ENCODE results near the gene BABAM1.
"Not testable (repeated sequence)": the region's sequence is repeated elsewhere in the genome, so short reads cannot be mapped to it uniquely, and the experiment has no call there.

BABAM1 gene

GRCh38 chr19:17293605-17294004 is 26.4 kb downstream of the BABAM1 start:
- Histone ChIP-seq H3K36me3 (peaks cover 34% of the 10 kb centered on the region), H3K27me3 (ENCODE audit: insufficient read depth, low read depth, severe bottlenecking) (no peaks in the 10 kb centered on the region), H3K9me3 (ENCODE audit: severe bottlenecking) (peaks cover 6% of the 10 kb centered on the region), H3K27ac (no peak overlapping the region), H3K4me3 (ENCODE audit: low read depth, low read length) (no peak overlapping the region)
- DNase-seq = no peak
- TF ChIP-seq CTCF (IDR thresholded peaks at IDR 0.05; ENCODE audit: low read depth, low read length) = no peak

- H3K9me3 ChIP-seq (ENCODE audit: severe bottlenecking) = peaks cover 6% of the 10 kb centered on the region
- no peak for TF ChIP-seq CTCF (IDR thresholded peaks at IDR 0.05; ENCODE audit: low read depth, low read length)
- H3K36me3 ChIP-seq = peaks cover 39% of the 10 kb centered on the region
- no peak overlapping the region for H3K27ac ChIP-seq
- no peaks in the 10 kb centered on the region for H3K27me3 ChIP-seq (ENCODE audit: insufficient read depth, low read depth, severe bottlenecking)
- peak; percentile 49 for DNase-seq
- no peak overlapping the region for H3K4me3 ChIP-seq (ENCODE audit: low read depth, low read length)
These were observed 27.0 kb downstream of the BABAM1 start for GRCh38 chr19:17294051-17294891.

GRCh38 chr19:17295551-17295950 is 28.3 kb downstream of the BABAM1 start:
- not testable (repeated sequence) for H3K4me3 ChIP-seq (ENCODE audit: low read depth, low read length); DNase-seq; H3K27me3 ChIP-seq (ENCODE audit: insufficient read depth, low read depth, severe bottlenecking); H3K9me3 ChIP-seq (ENCODE audit: severe bottlenecking); H3K27ac ChIP-seq
- H3K36me3 ChIP-seq = peaks cover 45% of the 10 kb centered on the region

GRCh38 chr19:17296273-17296672 is 29.0 kb downstream of the BABAM1 start:
- H3K36me3 ChIP-seq = peaks cover 50% of the 10 kb centered on the region
- H3K4me3 ChIP-seq (ENCODE audit: low read depth, low read length) = no peak overlapping the region
- no peaks in the 10 kb centered on the region for H3K27me3 ChIP-seq (ENCODE audit: insufficient read depth, low read depth, severe bottlenecking)
- TF ChIP-seq CTCF (IDR thresholded peaks at IDR 0.05; ENCODE audit: low read depth, low read length) = no peak
- no peak for DNase-seq
- H3K27ac ChIP-seq = no peak overlapping the region
- H3K9me3 ChIP-seq (ENCODE audit: severe bottlenecking) = peaks cover 6% of the 10 kb centered on the region

- TF ChIP-seq CTCF (IDR thresholded peaks at IDR 0.05; ENCODE audit: low read depth, low read length) = no peak
- DNase-seq = no peak
- Histone ChIP-seq H3K27me3 (ENCODE audit: insufficient read depth, low read depth, severe bottlenecking) (no peaks in the 10 kb centered on the region), H3K36me3 (peaks cover 44% of the 10 kb centered on the region), H3K27ac (no peak overlapping the region), H3K4me3 (ENCODE audit: low read depth, low read length) (no peak overlapping the region), H3K9me3 (ENCODE audit: severe bottlenecking) (peaks cover 6% of the 10 kb centered on the region)
These were observed 29.7 kb downstream of the BABAM1 start for GRCh38 chr19:17296976-17297375.

GRCh38 chr19:17300992-17301619 is 33.9 kb downstream of the BABAM1 start:
- Histone ChIP-seq H3K27ac (no peak overlapping the region), H3K36me3 (peaks cover 26% of the 10 kb centered on the region), H3K4me3 (ENCODE audit: low read depth, low read length) (no peak overlapping the region), H3K9me3 (ENCODE audit: severe bottlenecking) (peaks cover 6% of the 10 kb centered on the region), H3K27me3 (ENCODE audit: insufficient read depth, low read depth, severe bottlenecking) (no peaks in the 10 kb centered on the region)
- DNase-seq = no peak
- no peak for TF ChIP-seq CTCF (IDR thresholded peaks at IDR 0.05; ENCODE audit: low read depth, low read length)

Measured in WERI-Rb-1 (cell line).